HG02798 (cell line): Measurements from ENCODE around the gene NAA10.

ENCODE experiments used
- ATAC-seq: cut with Tn5 transposase; IDR thresholded peaks from one replicate; pipeline ENCODE4 v1.9.1; 2021; ENCODE audit warnings: mild to moderate bottlenecking; ENCODE audit not compliant: unreplicated experiment, poor library complexity

NAA10 gene

DNA sequence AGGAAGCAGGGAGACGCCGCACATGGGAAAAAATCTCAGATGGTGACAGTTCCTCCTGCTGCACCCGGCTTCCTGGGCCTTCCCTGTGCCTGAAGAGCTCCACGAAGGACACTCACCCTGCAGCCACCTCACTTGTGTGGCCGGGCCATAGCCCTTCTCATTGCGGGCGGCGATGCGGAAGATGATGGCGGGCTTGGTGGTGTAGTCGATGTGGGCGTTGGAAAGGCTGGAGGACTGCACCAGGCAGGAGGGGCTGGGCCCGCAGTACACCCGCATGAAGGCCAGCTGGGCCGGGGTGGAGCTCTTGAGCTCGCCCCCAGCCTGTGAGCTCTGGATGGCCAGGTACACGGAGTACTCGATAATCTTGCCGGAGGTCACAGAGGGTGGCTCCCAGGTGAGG lies 15.3 kb upstream of the NAA10 start:
- no peak for ATAC-seq

DNA sequence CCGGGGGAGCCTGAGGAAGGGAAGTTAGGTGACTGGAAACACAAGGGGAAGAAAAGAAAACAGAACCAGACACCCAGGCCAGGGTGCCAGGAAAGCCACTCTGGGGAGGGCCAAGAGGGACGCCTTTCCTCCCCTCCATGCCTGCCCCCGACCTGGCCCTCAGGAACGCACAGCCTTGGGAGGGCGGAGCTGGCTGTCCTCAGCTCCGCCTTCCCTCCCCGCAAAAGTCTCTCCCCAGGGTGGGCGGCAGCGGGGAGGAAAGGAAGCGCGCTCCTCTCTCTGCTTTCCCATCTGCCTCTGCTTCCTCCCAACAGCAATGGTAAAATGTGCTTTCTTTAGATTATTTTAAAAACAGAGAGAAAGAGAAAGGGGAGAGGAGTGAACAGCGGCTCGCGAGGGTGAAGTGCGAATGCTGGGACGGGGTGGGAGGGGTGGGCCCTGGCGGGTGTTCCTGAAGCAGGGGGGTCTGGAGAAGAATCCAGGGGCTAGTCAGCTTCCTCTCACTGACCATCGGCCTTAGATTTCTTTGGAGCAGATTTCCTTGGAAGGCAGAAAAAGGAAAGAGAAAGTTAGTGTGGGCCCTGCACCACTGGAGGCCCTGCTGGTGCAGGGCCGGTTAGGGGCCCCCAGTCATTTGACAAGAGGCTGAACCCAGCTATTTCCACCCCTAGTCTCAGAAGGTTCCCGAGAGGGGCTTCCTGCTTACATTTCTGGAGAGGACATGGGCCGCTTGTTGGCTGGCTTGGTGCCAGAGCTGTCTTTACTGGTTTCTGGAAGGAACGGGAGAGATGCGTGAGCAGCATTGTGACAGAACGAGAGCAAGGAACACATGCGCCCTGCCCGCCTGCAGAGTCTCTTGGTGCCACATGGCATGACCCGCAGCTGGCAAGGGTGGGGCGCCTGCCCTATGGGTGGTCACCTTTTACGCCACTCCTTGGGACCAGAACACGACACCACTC lies 14.3 kb upstream of the NAA10 start:
- ATAC-seq: no peak

DNA sequence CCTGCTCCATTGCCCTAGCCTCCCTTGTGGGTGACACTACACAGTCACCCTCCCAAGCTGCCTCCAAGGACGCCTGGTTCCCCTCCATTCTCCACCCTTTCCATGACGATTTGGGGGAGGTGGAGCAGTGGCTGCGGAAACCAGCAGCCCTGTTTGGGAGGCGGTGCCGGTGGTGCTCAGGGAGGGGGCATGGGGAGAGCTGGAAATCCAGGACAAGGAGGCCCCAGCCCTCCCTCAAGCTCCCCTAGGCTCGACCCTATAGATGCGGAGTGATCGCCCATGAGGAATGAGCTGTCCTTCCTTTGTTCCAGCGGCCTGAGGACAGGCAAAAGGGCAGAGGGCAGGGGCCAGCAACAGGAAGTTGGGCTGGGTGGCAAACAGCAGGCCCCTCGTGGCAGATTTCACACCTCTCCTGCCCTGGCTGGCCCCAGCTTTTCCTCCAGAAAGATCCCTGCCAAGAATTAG lies 13.2 kb upstream of the NAA10 start:
- ATAC-seq: no peak

DNA sequence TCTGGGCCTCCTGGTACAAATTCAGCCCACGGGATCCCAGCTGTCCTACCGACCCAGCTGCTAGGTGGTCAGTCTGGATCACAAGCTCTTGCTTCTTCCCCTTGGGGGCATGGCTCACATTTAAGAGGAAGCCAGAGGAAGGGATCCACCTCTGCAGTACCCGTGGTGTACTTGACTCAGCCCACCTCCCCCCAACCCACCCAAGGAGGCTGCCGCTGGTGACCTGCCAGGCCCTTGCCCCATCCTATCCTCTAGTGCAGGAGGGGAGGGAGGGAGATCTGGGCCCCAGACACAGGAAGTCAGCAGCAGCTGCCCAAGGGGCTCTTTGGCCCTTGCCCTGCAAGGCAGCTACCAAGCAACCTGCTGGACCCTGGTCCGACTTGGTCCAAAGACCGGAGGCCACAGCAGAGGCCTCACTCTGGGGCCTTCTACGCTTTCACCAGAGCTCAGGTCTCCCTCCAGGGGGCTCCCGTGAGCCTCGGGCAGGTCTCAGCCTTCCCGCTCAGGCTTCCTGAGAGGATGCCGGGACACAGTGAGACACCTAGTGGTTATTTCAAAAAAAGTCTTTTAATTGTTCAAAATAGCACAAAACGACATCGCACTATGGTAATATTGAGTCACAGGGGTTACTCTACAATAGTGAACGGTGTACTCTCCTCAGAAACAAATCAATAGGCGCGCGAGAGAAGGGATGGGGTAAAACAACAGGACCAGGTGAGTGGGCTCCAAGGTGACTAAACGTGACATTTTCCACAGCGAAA lies 12.4 kb upstream of the NAA10 start:
- ATAC-seq: peak; percentile 80

DNA sequence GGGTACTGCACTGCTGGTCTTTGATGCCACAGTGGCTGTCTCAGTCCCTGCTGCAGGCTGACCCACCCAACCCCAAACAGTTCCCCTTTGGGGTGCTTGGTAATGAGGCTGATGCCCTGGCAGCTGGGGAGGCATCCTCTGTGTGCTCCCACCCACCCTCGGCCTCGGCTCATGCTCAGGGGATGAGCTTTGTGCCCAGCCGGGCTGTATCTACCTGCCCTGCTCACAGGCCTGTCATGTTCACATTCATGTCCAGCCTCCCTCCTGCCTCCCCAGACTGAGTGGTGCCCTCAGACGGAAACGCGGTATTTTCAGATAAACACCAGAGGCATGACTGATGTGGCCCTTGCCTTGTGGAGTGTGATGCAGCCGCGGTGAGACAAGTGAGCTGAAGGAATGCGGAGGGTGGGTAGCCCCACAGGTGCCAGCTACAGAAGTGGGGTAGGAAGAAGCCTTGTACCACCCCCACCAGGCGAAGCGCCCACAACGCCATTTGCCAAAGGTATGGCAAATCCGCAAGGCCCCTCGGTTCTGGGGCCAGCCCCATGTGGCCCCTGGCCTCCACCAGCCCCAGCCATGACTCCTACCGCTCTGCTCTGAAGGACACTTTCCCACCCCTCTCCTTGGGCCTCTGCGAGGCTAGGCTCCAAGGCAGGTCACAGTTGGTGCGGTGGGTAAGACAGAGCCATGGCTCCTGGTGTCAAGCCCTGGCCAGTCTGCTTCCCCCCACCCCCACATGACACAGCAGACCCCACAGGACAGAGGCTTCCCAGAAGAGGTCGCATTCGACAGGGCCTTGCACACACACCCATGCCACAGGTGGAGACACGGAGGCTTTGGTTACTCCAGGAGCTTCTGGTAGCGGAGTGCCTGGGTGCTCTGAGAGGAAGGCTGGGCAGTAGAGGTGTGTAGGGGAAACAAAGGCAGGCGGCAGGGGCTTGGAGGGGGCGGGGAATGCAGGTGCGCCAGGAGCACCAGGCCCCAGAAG lies 11.4 kb upstream of the NAA10 start:
- no peak for ATAC-seq

DNA sequence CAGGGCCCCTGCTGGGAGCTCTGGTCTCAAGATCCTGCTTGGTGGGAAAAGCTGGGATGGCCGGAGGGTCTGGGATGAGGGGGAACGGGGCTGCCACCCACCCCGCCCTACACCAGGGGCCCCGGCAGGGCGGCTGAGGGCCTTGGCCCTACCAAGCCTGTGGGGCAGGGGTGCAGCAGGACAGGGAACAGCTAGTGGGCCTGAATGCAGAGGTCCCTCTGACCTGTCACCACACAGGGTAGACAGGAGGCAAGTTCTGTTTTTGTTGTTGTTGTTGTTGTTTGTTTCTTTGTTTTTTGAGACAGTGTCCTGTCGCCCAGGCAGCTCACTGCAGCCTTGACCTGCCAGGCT lies 9.9 kb upstream of the NAA10 start:
- no peak for ATAC-seq

DNA sequence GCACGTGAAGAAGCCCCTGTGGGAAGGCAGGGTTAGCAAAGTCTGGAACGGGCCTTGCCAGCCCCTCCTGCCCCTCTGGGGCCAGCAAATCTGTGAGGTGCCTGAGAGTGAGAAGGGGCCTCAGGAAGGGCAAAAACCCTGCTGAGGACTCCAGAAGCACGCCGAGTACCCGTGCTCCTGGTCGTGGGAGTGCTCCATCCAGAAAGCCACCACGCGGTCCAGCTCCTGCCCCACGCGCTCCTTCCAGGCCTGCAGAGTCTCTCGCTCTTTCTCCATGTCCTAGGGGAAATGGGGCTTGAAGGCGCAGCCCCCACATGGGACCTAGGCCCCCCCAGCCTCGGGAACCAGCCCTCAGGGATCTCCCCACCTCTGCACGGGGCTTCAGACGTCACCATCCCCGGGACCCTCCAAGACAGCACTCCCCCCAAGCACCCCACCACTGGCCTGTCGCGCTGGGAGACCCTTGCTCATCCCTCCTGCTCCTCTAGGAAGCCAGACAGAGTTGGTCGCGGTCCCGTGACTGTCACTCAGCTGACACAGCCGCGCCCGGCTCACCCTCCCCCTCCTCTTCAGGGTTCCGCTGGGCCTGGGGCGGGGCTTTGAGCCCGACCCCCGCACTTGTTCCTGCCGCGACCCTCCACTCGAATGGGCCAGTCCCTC lies 9.4 kb upstream of the NAA10 start, which contains the start of gene RENBP:
Gene RENBP (minus strand): TSS at position 504 of the 660 bp plus-strand sequence. CDS start 33 bp downstream, at position 471.
- peak; percentile 38 for ATAC-seq

DNA sequence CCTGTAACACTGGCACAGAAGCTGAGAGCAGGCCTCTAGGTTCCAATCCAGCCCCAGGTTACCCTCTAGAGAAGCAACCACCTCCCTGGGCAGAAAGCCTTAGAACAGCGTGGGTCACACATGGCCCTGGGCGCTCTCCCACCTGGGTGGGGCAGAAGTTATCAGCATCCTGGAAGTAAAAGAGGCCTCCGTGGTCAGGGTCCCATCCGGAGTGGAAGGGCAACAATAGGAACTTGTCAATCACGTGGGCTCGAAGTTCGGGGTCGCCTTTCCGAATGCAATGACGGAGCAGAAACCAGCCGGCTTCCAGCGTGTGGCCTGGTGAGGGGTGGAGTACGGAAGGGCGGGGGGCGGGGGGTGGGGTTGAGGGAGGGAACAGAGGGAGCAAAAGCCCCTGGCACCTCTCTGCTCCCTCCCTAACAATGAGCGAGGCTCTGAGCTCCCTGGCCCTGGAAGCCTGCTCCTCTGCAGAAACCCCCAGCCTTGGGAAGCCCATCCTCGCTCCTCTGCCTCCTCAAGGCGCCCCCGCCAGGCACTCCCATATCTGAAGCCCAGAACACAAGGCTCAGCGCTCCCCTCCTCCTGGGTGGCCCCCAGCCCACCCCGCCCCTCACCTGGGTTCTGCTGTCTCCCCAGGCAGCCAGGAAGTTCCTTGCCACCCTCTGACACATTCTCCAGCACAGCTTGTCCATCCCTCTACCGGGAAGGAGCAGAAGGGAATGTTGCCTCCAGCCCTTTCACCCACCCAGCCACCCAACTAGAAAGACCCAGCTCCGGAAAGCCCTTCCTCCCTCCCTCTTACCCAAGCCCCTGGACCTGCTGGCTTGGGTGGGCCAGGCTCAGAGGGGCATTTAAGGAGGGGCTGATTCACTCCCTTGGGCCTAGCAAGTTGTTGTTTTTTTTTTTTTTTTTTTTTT lies 6.8 kb upstream of the NAA10 start:
- ATAC-seq: no peak

DNA sequence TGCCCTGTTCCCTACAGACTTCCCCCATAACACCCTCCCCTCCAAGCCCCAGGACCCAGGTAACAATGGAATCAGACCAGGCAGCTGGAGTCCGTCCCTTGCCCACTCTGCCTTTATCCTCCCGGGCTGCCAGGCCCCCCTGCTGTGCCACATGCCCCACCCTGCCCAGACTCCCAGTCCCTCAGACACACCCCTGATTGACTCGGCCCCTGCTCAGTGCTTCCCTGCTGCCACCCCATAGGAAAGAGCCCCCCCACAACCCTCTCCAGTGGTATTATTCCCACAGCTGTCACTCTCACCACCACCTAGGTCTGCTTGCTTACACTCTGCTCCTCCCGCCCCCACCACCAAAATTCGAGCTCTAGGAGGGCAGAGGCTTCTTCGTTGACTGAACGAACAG lies 4.7 kb upstream of the NAA10 start:
- ATAC-seq: no peak

DNA sequence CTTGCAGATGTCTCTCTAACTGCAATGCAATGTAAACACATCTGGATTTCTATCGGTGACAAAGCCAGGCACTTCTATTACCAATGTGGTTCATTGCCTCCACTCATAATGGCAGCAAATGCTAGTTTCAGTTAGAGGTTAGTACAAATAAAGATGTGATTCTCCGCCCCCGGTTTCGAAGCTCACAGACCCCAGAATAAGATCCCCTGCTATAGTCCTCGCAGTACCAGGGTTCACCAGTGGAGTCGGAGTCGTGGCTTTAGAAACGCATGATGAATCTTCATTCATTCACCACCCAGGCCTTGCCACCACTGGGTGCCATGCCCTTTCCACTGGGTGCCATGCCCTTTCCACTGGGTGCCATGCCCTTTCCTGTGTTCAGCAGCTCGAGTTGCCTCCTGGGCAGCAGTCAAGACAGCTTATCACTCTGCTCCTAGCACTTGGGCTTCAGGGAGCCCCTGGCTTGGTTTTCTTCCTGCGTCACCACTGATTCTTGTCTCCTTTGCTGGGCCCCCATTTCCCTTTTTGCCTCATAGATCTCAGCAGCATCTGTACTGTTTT lies 3.5 kb upstream of the NAA10 start:
- no peak for ATAC-seq

DNA sequence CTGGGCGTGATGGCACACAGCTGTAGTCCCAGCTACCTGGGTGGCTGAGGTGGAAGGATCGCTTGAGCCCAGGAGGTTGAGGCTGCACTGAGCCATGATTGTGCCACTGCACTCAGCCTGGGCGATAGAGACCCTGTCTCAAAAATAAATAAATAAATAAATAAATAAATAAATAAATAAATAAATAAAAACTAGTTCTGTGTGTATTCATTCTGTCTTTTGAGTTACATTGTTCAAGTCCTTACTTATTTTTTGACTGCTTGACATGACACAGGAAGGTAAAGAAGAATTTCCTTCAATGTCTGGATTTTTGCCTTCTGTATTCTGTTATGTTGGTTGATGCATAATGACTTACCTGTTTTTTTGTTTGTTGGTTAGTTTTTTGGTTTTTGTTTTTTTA lies 2.2 kb upstream of the NAA10 start:
- no peak for ATAC-seq

DNA sequence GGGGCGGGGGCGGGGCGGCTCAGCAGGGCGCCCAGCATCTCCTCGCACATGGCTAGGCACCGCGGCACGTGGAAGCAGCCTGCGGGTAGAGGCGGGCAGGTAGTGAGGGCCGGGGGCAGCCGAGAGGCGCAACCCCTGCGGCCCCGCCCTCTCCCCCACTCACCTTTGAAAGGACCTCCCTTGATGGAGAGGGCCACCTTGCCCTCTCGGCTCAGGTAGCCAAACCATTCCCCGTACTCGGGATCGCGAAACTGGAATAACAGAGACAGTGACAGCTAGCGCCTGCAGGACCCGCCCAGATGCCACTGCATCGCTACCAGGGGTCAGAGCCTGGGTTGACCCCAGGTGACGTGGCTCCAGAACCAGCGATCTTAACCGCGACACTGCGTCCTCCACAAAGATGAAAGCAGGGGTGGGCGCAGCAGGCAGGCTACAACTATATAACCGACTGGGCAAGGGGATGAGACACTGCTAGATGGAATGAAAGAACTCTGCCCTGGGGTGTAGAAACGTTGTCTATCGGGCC lies 552 bp upstream of the NAA10 start:
- peak; percentile 22 for ATAC-seq

DNA sequence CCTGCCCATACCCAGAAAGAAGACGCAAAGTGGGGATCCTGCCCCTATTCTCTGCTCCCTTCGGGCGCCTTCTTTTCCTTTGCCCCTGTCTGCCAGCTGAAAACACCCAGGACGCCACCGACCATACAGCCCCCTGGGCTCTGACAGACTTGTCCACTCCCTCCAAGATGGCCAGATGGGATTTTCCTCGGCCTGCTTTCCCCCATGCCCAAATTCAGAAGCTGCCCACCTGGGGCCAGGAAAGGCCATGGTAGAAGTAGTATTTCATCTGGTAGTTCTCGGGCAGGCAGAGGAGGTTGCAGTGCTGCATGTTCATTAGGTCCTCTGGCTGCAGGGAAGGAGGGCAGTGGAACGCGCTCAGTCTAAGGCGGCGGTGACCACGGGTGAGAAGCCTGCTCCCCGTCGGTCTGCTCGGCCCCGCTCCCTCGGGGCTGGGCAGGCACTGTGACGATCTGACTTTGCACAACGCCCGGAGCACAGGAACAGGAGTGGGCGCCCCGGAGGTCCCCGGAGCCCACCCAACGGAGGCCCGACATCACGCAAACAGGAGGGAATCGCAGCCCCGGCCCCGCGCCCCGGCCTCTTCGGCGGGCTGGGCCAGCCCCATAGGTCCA lies 582 bp downstream of the NAA10 start:
- peak; percentile 6 for ATAC-seq

DNA sequence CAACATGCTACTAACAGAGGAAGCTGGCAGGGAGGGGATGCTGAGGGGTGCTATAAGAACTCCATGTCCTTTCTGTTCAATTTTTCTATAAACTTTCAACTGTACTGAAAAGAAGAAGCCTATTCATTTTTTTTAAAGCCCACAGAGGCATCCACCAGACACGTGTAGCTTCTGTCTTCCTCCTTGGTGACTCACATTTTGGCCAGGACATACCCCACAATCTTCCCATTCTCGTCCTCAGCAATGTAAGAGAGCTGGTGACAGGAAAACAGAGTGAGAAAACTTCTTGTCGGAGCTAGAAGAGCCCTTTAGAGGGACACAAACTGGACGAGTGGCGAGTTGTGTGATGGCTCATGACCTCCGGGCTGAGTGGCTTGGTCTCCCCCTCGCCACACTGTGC lies 1.1 kb downstream of the NAA10 start:
- no peak for ATAC-seq

DNA sequence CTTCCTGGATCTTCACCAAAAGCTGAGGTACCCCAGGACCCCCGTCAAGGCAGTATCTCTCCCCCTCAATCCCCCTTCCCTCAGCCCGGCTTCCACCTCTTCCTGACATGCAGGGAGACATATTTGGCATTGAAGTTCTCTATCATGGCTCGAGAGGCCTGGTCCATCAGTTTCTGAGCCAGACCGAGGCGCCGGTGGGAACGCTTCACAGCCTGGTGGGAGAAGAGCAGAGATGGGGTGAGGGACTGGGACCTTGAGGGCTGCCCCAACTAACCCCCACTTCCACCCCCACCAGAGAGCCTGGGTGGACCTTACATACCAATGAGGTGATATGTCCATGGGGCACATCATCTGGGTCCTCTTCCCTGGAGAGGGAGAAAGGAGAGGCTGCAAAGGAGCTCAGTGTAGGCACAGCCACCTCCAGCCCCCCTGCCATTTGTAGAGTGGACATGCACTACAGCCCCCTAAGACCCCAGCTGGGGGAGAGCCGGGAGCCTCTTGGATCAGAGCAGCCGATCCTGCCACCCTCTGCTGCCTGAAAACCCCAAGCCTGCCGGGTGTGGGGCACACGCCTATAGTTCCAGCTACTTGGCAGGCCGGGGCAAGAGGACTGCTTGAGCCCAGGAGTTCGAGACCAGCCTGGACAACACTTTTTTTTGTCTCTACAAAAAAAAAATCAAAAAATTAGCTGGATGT lies 2.5 kb downstream of the NAA10 start:
- no peak for ATAC-seq

DNA sequence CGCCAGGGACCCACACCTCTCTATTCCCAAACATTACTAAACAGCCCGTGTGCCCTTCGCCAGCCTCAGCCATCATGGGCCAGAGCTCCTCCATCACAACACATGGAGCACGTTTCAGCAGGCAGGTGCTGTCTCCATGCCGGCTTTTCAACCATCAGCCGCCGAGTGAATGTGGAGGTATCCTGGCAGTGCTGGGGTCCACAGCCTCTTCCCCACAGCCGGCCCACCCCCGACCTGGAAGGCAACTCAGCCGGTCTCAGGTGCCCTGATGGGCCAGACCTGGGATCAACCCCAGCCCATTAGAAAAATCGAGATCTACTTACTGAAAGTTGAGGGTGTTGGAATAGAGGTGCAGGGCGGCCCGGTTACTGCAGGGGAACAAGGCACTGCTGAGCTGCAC lies 3.1 kb downstream of the NAA10 start:
- ATAC-seq: no peak

DNA sequence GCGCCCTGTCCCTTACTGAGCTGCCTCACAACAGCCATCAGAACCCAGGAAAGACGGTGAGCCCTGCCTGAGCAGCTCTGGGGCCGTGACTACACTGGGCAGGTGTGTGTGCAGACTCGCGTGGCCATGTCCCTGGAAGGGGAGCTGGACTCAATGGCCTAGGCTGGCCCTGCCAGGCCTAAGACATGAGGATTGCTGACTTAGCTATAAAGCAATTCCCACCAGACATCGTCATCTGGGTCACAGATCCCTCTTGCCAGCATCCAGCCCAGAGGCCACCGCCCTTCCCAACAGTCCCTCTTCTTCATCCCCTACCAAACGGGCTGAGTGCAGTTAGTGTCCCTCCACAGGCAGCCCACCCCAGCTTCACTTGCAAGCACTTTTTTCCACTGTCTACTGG lies 3.7 kb downstream of the NAA10 start:
- ATAC-seq: no peak
